GM21619 (cell line): ENCODE results near the gene PPIP5K1.

Experiments
- ATAC-seq: cut with Tn5 transposase; IDR thresholded peaks from one replicate; pipeline ENCODE4 v1.9.1; 2021; ENCODE audit not compliant: unreplicated experiment

PPIP5K1 gene

DNA sequence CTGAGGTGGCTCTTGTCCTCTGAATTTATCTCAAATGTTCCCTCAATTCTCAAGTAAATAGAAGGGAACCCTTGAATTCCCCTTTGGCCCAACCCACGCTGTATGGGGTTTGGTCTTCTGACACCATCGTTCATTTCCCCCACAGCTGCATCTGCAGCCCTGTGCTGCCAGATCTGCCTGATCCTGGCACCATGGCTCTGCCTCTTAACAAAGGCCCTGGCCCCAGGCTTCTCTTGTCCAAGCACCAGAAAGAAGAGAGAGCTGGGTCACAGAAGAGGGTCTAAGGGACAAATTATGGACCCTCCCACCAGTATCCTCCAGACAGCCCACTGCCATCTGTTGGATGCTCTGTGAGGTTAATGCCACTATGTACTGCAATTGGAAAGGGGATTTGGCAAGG, 70.8 kb downstream of the PPIP5K1 start:
- ATAC-seq: no peak

GRCh38 chr15:43518197-43518761, 71.7 kb downstream of the PPIP5K1 start:
- ATAC-seq: no peak

DNA sequence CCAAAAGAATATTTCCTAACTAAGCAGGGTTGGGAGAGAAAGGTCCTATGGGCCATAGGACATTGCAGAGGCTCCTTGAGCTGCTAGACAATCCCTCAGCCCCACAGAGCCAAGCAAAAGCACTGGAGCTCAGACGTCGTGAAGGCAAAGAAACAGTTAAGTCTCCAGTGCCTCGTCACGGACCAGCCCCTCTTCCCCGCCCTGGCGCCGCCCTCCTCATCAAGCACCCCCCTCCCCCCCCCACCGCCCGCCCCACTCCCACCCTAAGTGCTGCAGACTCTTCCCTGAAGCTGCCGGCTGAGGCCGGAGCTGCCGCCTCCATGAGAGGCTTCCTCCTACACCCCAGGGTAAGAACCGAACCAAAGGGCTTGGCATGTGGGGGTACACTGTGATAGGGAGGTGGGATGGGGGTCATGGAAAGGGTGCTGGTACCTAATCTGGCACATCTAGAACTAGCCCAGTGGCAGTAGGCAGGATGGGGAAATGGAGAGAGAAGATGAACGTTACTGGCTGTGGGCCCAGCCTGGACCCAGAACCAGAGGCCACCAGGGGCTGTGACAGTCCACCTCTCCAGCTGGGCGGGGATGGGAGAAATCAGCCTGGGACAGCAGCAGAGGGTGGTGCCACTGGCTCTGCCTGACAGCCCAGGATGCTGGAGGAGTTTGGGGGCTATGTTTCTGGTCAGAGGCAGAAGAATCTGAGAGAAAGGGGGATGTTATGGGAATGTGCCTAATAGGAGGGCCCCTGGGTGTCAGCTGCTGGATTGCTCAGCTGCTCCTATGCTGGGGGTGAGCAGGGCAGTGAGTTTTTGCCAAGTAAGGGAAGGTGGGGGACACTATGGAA, 72.4 kb downstream of the PPIP5K1 start, which contains the start of gene MAP1A:
Gene MAP1A (plus strand): TSS at position 255 of the 843 bp plus-strand sequence. CDS start 3,866 bp downstream, outside the sequence.
- no peak for ATAC-seq

- ATAC-seq: no peak
Observed at GRCh38 chr15:43516801-43517353, 73.1 kb downstream of the PPIP5K1 start.

DNA sequence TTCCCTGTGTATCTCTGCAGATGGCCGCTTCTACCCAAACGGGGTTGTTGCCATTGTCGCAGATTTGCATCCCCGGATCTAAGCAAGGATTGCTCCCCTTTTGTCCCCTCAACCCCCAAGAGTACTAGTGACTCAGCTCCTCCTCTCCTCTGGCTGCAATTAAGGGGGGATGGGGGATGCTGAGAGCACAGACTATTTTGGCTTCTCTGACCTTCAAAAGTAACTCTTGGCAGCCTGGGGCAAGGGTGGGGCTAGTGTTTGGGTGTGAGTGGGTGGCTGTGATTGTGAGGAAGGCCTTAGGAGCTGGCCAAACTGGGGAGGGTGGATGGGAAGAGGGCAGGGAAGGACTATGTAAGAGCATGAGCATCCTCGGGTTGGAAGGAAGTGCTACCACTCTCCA, 73.8 kb downstream of the PPIP5K1 start:
- no peak for ATAC-seq

DNA sequence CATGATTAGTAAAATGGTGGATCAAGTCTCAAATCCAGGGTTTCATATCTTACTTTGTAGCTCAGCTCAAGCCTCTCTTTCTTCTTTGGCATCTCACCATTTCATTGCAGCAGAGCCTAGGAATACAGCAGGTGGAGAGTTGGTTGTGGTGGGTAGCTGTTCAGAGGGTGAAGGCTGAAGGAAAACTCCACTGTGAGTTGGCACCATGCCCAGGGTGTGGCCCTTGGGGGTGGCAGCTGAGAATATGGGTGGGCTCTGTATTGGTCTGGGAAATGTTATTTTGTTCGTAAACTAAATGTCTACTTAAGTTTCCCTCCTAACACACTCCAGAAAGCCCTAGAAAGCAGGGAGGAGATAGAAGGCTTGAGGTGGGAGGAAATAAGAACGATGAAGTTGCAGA, 74.3 kb downstream of the PPIP5K1 start:
- ATAC-seq: no peak

- ATAC-seq: no peak
Observed at GRCh38 chr15:43514241-43515057, 75.6 kb downstream of the PPIP5K1 start.

DNA sequence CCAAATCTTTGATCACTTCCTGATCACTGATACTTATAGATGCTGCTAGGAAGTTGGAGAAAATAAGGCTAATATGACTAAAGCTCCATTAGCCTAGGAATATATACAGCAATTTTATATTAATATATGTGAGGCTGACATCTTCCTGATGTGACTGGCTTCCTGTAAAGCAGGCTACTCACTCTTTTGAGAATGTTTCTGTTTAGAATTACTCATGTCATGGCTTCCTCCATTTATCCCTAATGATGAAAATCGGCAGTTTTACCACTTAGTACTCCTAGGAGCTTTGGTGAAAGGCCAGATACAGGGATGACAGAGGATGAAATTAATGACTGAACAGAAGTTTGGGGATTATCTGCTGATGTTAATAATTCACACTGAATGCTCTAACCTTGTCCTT, 76.5 kb downstream of the PPIP5K1 start:
- ATAC-seq: no peak

- no peak for ATAC-seq
Observed at GRCh38 chr15:43511012-43511885, 78.8 kb downstream of the PPIP5K1 start.

DNA sequence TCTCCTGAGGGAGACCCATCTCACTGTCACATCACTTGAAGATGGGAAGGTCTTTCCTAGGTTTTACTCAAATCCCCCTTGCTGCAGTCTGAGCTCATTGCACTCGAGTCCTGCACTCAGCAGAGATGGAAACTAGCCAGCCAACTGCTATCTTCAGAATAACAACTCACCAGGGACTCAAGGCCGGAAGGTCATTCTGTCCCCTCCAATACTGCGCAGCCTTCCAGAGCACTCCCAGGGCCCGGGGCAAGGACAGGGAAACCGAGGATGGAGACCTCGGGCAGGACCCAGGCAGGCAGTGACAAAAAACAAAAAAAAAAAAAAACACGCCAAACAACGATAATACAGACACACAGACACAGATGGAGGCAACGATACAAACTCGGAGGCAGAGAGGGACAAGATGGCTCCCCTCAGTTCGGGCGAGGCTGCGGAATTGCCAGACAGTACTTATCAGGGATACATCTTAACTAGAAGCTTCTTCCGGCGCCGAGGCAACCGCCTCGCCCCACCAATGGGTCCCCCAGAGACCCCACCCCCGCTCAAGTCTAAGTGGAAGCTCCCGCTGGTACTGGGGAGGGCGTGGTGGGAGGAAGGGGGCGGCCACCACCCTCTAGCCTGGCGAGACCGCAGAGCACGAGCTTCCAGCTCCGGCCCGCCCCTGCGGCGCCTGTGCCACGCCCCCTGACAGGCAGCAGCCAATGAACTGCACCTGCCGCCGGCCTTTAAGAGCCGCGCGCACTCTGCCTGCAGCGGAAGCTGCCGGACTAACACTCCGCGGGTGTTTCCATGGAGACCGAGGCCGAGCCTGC, 79.6 kb downstream of the PPIP5K1 start:
- peak; percentile 95 for ATAC-seq

GRCh38 chr15:43509660-43510199, 80.3 kb downstream of the PPIP5K1 start:
- no peak for ATAC-seq

- no peak for ATAC-seq
Observed at GRCh38 chr15:43508991-43509659, 80.9 kb downstream of the PPIP5K1 start.

DNA sequence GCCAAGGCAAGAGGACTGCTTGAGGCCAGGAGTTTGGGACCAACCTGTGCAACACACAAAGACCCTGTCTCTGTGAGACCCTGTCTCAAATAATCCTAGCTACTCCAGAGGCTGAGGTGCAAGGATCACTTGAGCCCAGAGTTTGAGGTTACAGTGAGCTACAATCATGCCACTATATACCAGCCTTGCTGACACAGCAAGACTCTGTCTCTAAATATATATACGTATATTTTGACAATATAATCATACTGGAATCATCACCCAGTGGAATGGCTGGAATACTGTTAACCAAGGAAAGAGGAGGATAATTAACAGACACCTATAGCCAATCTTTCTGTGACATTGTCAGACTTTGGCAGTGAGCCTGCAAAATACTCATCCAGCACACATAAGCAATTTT, 81.6 kb downstream of the PPIP5K1 start:
- no peak for ATAC-seq

DNA sequence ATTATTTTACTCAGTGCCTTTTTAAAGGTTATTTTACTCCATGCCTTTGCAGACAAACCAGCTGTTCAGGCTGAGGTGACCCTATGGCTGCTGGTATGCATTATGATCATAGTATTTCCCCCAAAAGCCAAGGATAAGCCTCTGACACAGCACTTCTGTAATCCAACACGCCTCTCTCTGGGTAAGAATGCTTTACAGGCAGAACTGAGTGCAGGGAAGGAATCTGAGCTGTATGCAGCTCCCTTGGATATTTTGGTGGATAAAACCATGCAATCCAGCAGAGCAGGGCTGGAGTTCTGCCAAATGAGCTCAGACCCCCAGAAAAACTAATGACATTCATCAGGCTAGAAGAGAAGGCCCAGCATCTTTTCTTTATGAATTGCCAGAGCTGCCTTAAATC, 84.3 kb downstream of the PPIP5K1 start:
- ATAC-seq: no peak

DNA sequence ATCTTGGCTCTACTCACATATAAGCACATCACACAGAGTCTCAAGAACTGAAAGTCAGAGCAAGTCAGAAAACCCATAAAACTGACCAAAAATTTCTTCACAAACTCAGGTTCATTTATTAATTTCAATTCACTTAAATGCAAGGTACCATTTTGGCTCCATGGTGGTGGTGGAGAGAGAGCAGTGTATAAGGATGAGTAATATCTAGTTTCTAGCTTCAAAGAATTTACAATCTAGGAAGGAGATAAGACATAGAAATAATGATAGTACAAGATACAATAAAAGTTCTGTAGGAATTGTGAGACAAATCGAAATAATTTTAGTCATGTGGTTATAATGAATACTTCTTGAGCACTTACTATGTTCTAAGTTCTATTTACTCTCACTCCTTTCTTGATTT, 90.4 kb downstream of the PPIP5K1 start:
- ATAC-seq: no peak

- no peak for ATAC-seq
Observed at GRCh38 chr15:43498990-43499389, 91.0 kb downstream of the PPIP5K1 start.

GRCh38 chr15:43493703-43494472, 96.1 kb downstream of the PPIP5K1 start:
- no peak for ATAC-seq
